GM12873 (cell line): ENCODE measurements around the gene SEC14L2.

ENCODE experiments used
- CTCF ChIP-seq: IDR thresholded peaks from 2 replicates; pipeline ENCODE4 v1.5.1; 2012; ENCODE audit warnings: low read depth, mild to moderate bottlenecking, moderate library complexity, low read length, control low read depth; ENCODE audit not compliant: insufficient read depth; ENCODE audit errors: missing control alignments

The SEC14L2 gene

GRCh38 chr22:30433773-30434172 is 37.0 kb downstream of the SEC14L2 start:
- no peak for TF ChIP-seq CTCF

- TF ChIP-seq CTCF = no peak
These were observed 38.0 kb downstream of the SEC14L2 start for GRCh38 chr22:30434843-30435242.

GRCh38 chr22:30435674-30436126 is 38.9 kb downstream of the SEC14L2 start:
- TF ChIP-seq CTCF = peak; percentile 46

GRCh38 chr22:30436196-30436595 is 39.4 kb downstream of the SEC14L2 start:
- TF ChIP-seq CTCF = no peak

GRCh38 chr22:30438559-30438958 is 41.7 kb downstream of the SEC14L2 start:
- TF ChIP-seq CTCF = no peak

- TF ChIP-seq CTCF = no peak
These were observed 42.4 kb downstream of the SEC14L2 start for GRCh38 chr22:30439226-30439625.

- no peak for TF ChIP-seq CTCF
These were observed 43.0 kb downstream of the SEC14L2 start for GRCh38 chr22:30439836-30440235.
